ENCODE measurements around the gene ADRA2C. TPM values are rescaled to one million over a fixed set of nuclear protein-coding genes. Genes with fewer than 3 reads are reported as not detected.

The ADRA2C gene
- total RNA-seq: not detected in 2 replicates

GRCh38 chr4:3766036-3766784 is at the start of gene ADRA2C:
Gene ADRA2C (plus strand): TSS chr4:3766385. CDS start chr4:3766607, 222 bp downstream.

Other genes starting within 250 kb of the ADRA2C start
- 87.5 and 91.5 TPM in 2 replicates for gene LRPAP1, start 234.0 kb upstream of the ADRA2C start, total RNA-seq